Epithelial cell of proximal tubule (primary cell): Measurements from ENCODE around the gene PGAP1. TPM values are rescaled to one million over a fixed set of nuclear protein-coding genes. Genes with fewer than 3 reads are reported as not detected.

Experiments used
- DNase-seq: peaks from one replicate; pipeline ENCODE4 v3.0.0-alpha.2; 2011; ENCODE audit warnings: low read depth
- H3K4me3 ChIP-seq: 2 replicates; pipeline ENCODE4 v1.5.1; 2011; ENCODE audit warnings: low read depth, mild to moderate bottlenecking, low read length
- total RNA-seq: library from RNA; depleted of rRNA; stranded (reverse); fragments of >200 nt; gene quantifications from 2 replicates; pipeline ENCODE4 v1.2.3, GENCODE V29; 2015
- TF ChIP-seq, protein P1 (sequence below): conservative IDR thresholded peaks from 2 replicates; pipeline ENCODE4 v1.5.1; 2012; ENCODE audit warnings: low read depth, mild to moderate bottlenecking, low read length

PGAP1 gene
- total RNA-seq, 1 donor from 2014 or later: 1.2 TPM

DNA sequence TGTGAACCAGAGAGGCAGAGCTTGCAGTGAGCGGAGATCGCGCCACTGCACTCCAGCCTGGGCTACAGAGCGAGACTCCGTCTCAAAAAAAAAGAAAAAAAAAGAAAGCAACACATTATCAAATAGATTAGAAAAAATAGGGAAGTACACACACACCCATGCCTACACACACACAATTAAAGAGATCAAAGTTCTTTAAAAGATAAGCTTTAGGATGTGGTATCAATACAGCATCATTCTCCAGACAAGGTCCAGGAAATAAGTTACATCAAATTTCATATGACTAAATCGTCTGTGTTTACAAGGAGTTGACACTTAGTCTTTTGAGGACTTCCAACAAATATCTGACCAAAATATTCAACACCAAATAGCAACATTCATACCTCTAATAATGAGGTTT is 25.7 kb downstream of the PGAP1 start:
- no peak overlapping the region for H3K4me3 ChIP-seq
- no peak for DNase-seq
- TF ChIP-seq, protein P1, sequence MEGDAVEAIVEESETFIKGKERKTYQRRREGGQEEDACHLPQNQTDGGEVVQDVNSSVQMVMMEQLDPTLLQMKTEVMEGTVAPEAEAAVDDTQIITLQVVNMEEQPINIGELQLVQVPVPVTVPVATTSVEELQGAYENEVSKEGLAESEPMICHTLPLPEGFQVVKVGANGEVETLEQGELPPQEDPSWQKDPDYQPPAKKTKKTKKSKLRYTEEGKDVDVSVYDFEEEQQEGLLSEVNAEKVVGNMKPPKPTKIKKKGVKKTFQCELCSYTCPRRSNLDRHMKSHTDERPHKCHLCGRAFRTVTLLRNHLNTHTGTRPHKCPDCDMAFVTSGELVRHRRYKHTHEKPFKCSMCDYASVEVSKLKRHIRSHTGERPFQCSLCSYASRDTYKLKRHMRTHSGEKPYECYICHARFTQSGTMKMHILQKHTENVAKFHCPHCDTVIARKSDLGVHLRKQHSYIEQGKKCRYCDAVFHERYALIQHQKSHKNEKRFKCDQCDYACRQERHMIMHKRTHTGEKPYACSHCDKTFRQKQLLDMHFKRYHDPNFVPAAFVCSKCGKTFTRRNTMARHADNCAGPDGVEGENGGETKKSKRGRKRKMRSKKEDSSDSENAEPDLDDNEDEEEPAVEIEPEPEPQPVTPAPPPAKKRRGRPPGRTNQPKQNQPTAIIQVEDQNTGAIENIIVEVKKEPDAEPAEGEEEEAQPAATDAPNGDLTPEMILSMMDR: no peak

DNA sequence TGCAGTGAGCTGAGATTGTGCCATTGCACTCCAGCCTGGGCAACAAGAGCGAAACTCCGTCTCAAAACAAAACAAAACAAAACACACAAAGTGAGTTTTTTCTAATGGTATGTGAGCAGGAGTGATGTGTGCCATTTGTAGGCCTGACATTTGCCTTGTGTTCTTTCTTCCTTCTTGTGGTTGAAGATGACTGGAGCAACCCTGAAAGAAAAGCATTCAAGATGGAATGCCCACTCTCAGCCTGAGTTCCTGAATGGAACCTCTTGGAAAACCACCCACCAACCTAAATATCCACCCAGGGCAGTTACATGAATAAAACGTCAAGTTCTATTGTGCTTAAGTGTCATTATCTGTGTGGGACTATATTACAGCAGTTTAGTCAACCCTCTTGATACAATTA is 26.5 kb downstream of the PGAP1 start:
- no peak for DNase-seq
- TF ChIP-seq, protein P1: no peak
- H3K4me3 ChIP-seq: no peak overlapping the region

DNA sequence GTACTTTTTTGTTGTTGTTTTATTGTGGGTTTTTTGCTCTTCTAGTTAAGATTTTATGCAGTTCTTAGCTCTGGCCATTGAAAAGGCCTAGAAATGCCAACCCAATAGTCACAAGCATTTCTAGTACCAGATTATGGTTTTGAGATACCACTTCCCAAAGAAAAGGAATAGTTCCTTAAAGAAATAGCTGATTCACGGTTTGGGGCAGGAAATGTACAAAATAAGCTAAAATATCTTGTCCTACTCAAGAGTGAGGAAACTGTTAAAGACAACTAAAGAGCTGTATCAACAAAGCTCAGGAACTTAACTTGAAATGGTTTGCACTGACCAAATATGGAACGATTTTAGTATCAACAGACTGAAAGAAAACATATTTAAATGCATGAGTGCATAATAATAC is 35.4 kb downstream of the PGAP1 start:
- DNase-seq: no peak
- TF ChIP-seq, protein P1: no peak

DNA sequence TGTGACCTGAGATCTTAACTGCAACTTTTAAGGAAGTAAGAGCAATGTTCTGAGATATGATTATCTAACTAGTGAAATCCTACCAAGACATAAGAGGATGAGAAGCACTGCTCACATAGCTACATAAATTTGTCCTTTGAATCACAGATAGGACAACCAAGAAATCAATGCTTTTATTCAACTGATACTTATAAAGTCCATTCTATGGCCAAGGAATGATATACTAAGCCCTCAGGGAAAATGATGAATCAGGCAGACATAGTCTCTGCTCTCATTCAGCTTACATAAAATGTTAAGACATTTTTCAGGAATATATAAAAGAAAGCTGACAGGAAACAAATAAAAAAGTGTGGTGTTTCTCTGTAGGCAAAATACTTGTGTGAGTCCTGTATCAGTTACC is 39.1 kb downstream of the PGAP1 start:
- H3K4me3 ChIP-seq: no peak overlapping the region
- DNase-seq: no peak
- TF ChIP-seq, protein P1: no peak

More for the DNA sequence above, 35.4 kb downstream of the PGAP1 start:
- H3K4me3 ChIP-seq: no peak overlapping the region

DNA sequence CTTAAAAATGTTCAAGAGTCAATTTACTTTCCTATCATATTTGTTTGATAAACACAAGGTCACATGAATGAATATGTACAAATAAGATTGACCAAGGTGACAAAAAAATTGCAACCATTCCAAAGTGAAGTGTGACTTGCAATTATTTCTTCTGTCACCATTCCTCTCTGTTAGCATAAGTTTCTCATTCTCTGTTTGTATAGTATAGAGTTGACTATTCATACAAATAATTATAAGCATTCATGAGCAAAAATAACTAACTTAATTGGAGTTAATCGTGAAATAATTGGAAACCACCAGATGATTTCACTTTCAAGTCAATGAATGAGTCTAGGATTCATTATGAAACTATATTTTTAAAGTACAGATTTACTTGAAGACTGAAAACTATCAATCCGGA is 42.1 kb downstream of the PGAP1 start:
- no peak overlapping the region for H3K4me3 ChIP-seq
- TF ChIP-seq, protein P1: no peak
- no peak for DNase-seq

DNA sequence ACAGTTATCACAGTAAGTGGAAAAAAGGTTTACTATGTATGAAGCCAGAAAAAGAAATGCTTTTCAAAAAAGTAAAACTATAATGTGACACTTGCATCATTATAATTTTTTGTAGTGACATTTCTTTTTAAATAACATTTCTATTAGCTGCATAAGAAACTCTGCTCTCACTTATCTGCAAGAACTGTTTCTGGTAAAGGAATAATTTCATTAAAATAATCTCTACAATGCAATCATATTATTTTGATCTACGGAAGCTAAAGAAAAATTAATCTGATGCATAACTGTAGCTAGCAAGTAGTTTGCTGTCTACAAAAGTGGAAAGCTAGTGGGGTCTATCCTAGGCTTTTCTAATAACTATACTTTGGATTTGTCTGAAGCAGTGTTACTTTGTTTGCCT is 50.1 kb downstream of the PGAP1 start:
- no peak for DNase-seq
- H3K4me3 ChIP-seq: no peak overlapping the region
- TF ChIP-seq, protein P1: no peak

DNA sequence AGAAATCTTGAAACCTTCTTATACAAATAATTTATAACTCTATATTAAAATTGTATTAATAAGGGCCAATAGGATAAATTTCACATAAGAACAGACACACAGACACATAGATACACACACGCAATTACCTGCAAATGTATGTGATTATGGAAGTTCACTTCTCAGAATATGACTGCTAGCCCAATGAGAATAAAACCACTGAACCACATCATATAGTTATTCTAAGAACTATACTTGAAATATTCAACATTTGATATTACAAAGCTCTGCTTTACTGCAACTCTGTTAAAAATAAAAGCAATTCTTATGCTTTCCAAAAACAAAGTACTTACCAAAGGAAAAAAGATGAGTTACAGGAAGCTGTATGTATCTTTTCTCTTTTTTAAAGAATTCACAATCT is 51.1 kb downstream of the PGAP1 start:
- no peak overlapping the region for H3K4me3 ChIP-seq
- no peak for DNase-seq
- TF ChIP-seq, protein P1: no peak
